GM21737 (cell line): ENCODE data around the gene PRSS3.
"Not testable (repeated sequence)": the region's sequence is repeated elsewhere in the genome, so short reads cannot be mapped to it uniquely, and the experiment has no call there.

Source experiments
- ATAC-seq: cut with Tn5 transposase; IDR thresholded peaks from one replicate; pipeline ENCODE4 v1.9.1; 2021; ENCODE audit warnings: mild to moderate bottlenecking, moderate library complexity; ENCODE audit not compliant: unreplicated experiment

The PRSS3 gene

GRCh38 chr9:33785914-33786313 lies 9.4 kb upstream of the PRSS3 start:
- no peak for ATAC-seq

GRCh38 chr9:33786681-33787080 lies 8.7 kb upstream of the PRSS3 start:
- ATAC-seq = no peak

GRCh38 chr9:33787839-33788238 lies 7.5 kb upstream of the PRSS3 start:
- ATAC-seq = no peak

GRCh38 chr9:33789429-33789828 lies 5.9 kb upstream of the PRSS3 start:
- not testable (repeated sequence) for ATAC-seq

- ATAC-seq = no peak
Measured at GRCh38 chr9:33791117-33791516, 4.2 kb upstream of the PRSS3 start.

- ATAC-seq = not testable (repeated sequence)
Measured at GRCh38 chr9:33793496-33793895, 1.9 kb upstream of the PRSS3 start.

- no peak for ATAC-seq
Measured at GRCh38 chr9:33794560-33794959, 801 bp upstream of the PRSS3 start.

- ATAC-seq = no peak
Measured at GRCh38 chr9:33795819-33796218, 458 bp downstream of the PRSS3 start.

GRCh38 chr9:33796679-33797078 lies 1.3 kb downstream of the PRSS3 start:
- ATAC-seq = not testable (repeated sequence)

- no peak for ATAC-seq
Measured at GRCh38 chr9:33797837-33798236, 2.5 kb downstream of the PRSS3 start.

- ATAC-seq = no peak
Measured at GRCh38 chr9:33798545-33798944, 3.2 kb downstream of the PRSS3 start.

- no peak for ATAC-seq
Measured at GRCh38 chr9:33799928-33800704, 4.8 kb downstream of the PRSS3 start.

GRCh38 chr9:33800886-33801285 lies 5.5 kb downstream of the PRSS3 start:
- ATAC-seq = no peak

- ATAC-seq = not testable (repeated sequence)
Measured at GRCh38 chr9:33801943-33802500, 6.7 kb downstream of the PRSS3 start.

- ATAC-seq = not testable (repeated sequence)
Measured at GRCh38 chr9:33804196-33804595, 8.8 kb downstream of the PRSS3 start.

GRCh38 chr9:33807156-33807555 lies 11.8 kb downstream of the PRSS3 start:
- ATAC-seq = not testable (repeated sequence)

GRCh38 chr9:33808979-33809322 lies 13.6 kb downstream of the PRSS3 start:
- ATAC-seq = not testable (repeated sequence)

GRCh38 chr9:33809506-33809905 lies 14.1 kb downstream of the PRSS3 start:
- ATAC-seq = no peak

- ATAC-seq = no peak
Measured at GRCh38 chr9:33813712-33814641, 18.6 kb downstream of the PRSS3 start.

- ATAC-seq = no peak
Measured at GRCh38 chr9:33815781-33816180, 20.4 kb downstream of the PRSS3 start.
